Lower leg skin (tissue), 4 donors: ENCODE measurements around the gene CFAP54. TPM values are rescaled to one million over a fixed set of nuclear protein-coding genes. Genes with fewer than 3 reads are reported as not detected.

Experiments
- DNase-seq, 2 donors: peaks; one replicate each; pipeline ENCODE4 v3.0.0-alpha.2; 2019; ENCODE audit warnings: low spot score in 2 of 2
- H3K4me3 ChIP-seq: fragments of 200-600 bp; sonication (generic); 2 replicates; pipeline ENCODE4 v1.5.1; 2017; ENCODE audit warnings: mild to moderate bottlenecking, low read depth; ENCODE audit not compliant: poor library complexity, severe bottlenecking
- POLR2A ChIP-seq, 2 donors: fragments of 450-650 bp; IDR thresholded peaks; one replicate each; pipeline ENCODE4 v1.6.1; 2016 to 2017; ENCODE audit warnings: antibody characterized with exemption in 2 of 2, mild to moderate bottlenecking in 1 of 2, moderate library complexity in 1 of 2
- WGBS, 2 donors: methylation state at CpG; one replicate each; pipeline ENCODE4 v1.1.5; 2018; 5-methylcytosine and 5-hydroxymethylcytosine counted together
- intact Hi-C: fragments of 100-400 bp; cut with DNase I; formaldehyde crosslinking; loops from one replicate; pipeline ENCODE4 v1.15.0; 2023; ENCODE audit warnings: low total_unique reads
- total RNA-seq, 4 donors: library from RNA; depleted of rRNA; stranded (reverse); fragments of >200 nt; gene quantifications; one replicate each; pipeline ENCODE4 v1.1.0, GENCODE V29; 2016
- TF ChIP-seq, protein P1 (sequence below), 3 donors: fragments of 450-650 bp; IDR thresholded peaks; one replicate each; pipeline ENCODE4 v1.5.1; 2016; ENCODE audit warnings: antibody characterized with exemption in 3 of 3, mild to moderate bottlenecking in 3 of 3, moderate library complexity in 2 of 3

CFAP54 gene
- total RNA-seq, 4 donors from 2014 or later, result 0.04 to 0.59 TPM; not detected in 2

DNA sequence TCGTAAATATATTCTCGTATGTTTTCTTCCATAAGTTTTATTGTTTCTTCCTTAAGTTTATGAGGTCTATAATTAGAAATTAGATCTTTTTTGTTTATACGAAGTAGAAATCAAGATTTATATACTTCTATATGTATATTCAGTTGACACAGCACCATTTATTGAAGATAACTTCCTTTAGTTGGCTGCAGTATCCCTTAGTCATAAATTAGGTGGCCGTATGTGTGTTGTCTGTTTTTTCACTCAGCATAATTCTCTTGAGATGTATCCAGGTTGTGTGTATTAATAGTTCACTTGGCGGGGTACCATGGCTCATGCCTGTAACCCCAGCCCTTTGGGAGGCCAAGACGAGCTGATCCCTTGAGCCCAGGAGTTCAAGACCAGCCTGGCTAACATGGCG is 40.5 kb downstream of the CFAP54 start:
- no peak for DNase-seq
- TF ChIP-seq POLR2A (IDR thresholded peaks at IDR 0.05), result no peak
- TF ChIP-seq, protein P1, sequence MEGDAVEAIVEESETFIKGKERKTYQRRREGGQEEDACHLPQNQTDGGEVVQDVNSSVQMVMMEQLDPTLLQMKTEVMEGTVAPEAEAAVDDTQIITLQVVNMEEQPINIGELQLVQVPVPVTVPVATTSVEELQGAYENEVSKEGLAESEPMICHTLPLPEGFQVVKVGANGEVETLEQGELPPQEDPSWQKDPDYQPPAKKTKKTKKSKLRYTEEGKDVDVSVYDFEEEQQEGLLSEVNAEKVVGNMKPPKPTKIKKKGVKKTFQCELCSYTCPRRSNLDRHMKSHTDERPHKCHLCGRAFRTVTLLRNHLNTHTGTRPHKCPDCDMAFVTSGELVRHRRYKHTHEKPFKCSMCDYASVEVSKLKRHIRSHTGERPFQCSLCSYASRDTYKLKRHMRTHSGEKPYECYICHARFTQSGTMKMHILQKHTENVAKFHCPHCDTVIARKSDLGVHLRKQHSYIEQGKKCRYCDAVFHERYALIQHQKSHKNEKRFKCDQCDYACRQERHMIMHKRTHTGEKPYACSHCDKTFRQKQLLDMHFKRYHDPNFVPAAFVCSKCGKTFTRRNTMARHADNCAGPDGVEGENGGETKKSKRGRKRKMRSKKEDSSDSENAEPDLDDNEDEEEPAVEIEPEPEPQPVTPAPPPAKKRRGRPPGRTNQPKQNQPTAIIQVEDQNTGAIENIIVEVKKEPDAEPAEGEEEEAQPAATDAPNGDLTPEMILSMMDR (IDR thresholded peaks at IDR 0.05), result no peak
- intact Hi-C loops, result no loop called here
- 77 to 82% methylated on average over 7 of the region's 7 CpGs for WGBS, 2 donors
- H3K4me3 ChIP-seq, result no peak overlapping the region

DNA sequence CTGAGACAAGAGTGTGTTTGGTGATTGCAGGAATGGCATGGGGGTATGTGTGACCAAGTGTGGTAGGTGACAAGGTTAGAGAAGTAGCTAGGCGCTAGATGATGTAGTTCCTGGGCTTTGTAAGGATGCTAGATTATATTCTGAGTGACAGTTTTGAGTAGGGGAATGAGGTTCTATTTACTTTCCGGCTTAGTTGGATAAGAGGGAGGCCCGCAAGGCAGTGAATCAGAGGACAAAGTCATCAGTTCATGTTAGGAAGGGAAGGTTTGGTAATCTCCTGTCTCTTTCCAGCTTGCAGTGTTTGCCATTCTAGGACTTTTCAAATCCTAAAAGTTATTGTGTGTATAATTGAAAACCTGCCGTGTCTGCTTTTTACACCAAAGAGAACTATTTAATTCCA is 45.0 kb downstream of the CFAP54 start:
- intact Hi-C loops, result no loop called here
- 72 to 94% methylated on average over 4 of the region's 4 CpGs for WGBS, 2 donors
- no peak for TF ChIP-seq POLR2A (IDR thresholded peaks at IDR 0.05)
- TF ChIP-seq, protein P1 (IDR thresholded peaks at IDR 0.05), result no peak
- no peak for DNase-seq
- no peak overlapping the region for H3K4me3 ChIP-seq

DNA sequence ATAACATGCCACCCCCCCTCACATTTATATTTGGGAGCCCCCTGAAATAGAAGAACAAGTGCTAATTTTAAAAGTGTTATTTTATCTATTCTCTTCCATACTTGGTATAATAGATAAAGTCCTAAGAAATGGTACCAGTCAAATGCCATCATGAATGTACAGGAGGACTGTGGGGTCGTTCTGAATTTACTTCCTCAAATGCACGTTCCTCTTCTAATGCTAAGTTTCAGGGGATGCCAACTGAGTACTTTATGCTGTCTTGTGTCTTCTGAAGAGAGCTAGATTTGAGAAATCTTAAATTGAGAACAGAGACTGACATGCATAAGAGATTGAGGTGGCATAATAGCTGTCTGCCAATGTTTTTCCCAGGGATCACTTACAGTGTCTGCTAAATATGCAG is 59.0 kb downstream of the CFAP54 start:
- WGBS, 2 donors, result 36 to 64% methylated on average over 2 of the region's 2 CpGs
- DNase-seq, result no peak
- TF ChIP-seq, protein P1 (IDR thresholded peaks at IDR 0.05), result no peak
- no peak for TF ChIP-seq POLR2A (IDR thresholded peaks at IDR 0.05)
- intact Hi-C loops, result no loop called here
- no peak overlapping the region for H3K4me3 ChIP-seq

DNA sequence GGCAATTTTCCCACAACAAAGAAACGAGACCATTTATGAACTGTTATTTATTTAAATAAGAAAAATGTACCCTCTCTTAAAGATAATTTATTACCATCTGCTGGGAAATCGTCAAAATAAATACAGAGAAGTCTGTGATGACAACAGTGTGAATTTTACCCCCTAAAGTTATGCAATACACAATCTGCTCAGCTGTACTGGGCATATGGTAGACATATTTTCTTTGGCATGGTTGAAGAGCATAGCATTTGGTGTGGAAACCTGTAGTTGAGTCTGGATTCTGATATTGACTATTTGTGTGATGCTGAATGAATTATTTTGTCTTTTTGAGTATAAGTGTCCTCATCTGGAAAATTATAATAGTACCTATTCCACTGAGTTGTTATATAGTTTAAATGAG is 60.0 kb downstream of the CFAP54 start:
- intact Hi-C loops, result no loop called here
- 31 to 36% methylated on average over 2 of the region's 2 CpGs for WGBS, 2 donors
- no peak overlapping the region for H3K4me3 ChIP-seq
- no peak for TF ChIP-seq POLR2A (IDR thresholded peaks at IDR 0.05)
- TF ChIP-seq, protein P1 (IDR thresholded peaks at IDR 0.05), result no peak
- no peak for DNase-seq

DNA sequence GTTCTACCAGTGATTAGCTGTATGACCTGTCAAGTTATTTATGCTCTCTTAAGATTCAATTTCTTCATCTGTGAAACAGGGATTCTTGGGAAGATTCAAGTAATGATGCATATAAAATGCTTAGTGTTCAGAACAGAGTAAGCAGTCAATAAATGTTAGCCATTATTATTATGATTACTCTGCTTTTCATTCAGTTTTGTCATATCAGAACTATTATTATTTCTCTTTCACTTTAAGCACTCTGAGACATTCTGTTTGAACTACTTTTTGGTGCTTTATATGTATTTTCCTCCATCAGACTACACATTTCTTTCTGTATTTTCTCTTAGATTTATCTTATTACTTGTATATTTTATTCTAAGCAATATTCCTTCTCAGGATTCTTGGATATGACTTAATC is 81.2 kb downstream of the CFAP54 start:
- H3K4me3 ChIP-seq, result no peak overlapping the region
- intact Hi-C loops, result no loop called here
- no peak for DNase-seq
- TF ChIP-seq POLR2A (IDR thresholded peaks at IDR 0.05), result no peak
- TF ChIP-seq, protein P1 (IDR thresholded peaks at IDR 0.05), result no peak

DNA sequence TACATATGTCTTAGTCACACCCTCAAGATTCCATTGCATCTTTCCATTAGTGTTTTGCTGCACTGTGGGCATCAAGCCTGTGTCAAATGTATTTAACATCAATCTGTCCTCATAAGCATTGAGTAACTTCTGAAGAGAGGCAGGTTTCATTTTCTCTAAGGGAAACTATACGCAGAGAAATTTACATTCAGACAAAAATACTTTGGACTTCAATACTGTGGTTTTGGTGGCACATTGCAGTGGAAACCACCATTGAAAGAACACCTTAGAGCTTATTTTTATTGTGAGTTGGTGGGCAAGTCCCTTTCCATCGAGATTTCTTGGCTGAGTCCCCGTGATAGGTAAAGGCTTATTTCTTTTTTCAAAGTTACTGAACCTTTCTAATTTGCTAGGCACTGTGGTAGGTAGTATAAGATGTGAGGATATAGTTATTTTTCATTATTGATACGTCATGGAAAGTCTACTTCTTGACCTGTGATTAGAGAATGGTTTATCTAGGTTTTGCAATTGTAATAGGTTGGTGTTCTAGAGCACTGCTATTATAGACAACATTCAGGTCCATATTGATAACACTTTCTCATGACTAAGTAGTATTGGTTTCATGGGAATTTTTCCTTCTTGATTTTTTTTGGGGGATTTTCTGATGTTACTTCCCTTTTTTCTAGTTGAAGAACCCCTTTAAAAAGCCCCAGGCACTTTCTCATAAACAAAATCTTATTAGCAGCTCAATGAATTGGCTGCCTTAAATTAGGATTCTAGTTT is 81.9 kb downstream of the CFAP54 start:
- H3K4me3 ChIP-seq, result no peak overlapping the region
- no peak for DNase-seq
- TF ChIP-seq, protein P1 (IDR thresholded peaks at IDR 0.05), result no peak
- 70 to 71% methylated on average over 4 of the region's 4 CpGs for WGBS, 2 donors
- intact Hi-C loops, result no loop called here
